Fibroblast of villous mesenchyme (primary cell): ENCODE measurements around the gene SPRR5. TPM values are rescaled to one million over a fixed set of nuclear protein-coding genes. Genes with fewer than 3 reads are reported as not detected.

Source experiments
- DNase-seq: peaks from one replicate; pipeline ENCODE4 v3.0.0-alpha.2; 2010; ENCODE audit warnings: low read depth
- H3K4me3 ChIP-seq: 2 replicates; pipeline ENCODE4 v1.5.1; 2011; ENCODE audit warnings: low read depth, mild to moderate bottlenecking, low read length
- CTCF ChIP-seq: IDR thresholded peaks from 2 replicates; pipeline ENCODE4 v1.5.1; 2012; ENCODE audit warnings: low read depth, mild to moderate bottlenecking, low read length; ENCODE audit not compliant: insufficient read depth
- total RNA-seq: library from RNA; depleted of rRNA; stranded (reverse); fragments of >200 nt; gene quantifications from 2 replicates; pipeline ENCODE4 v1.2.3, GENCODE V29; 2012

Gene SPRR5
- total RNA-seq, 1 donor: not detected

- no peak for TF ChIP-seq CTCF
- DNase-seq: no peak
Measured at GRCh38 chr1:152906023-152906565, 40.9 kb upstream of the SPRR5 start.

GRCh38 chr1:152907686-152908601 lies 39.1 kb upstream of the SPRR5 start, which contains the start of gene IVL:
IVL (plus strand) TSS chr1:152908546; CDS start chr1:152909798, 1,252 bp downstream.
- no peak for DNase-seq
- no peak within 1 kb of the TSS for H3K4me3 ChIP-seq
- TF ChIP-seq CTCF: no peak

More at GRCh38 chr1:152906023-152906565, 40.9 kb upstream of the SPRR5 start:
- H3K4me3 ChIP-seq: no peak overlapping the region

GRCh38 chr1:152909206-152909605 lies 37.8 kb upstream of the SPRR5 start:
- no peak for DNase-seq
- H3K4me3 ChIP-seq: no peak overlapping the region
- TF ChIP-seq CTCF: no peak

GRCh38 chr1:152912471-152912870 lies 34.5 kb upstream of the SPRR5 start:
- H3K4me3 ChIP-seq: no peak overlapping the region
- DNase-seq: no peak
- TF ChIP-seq CTCF: no peak

- no peak for TF ChIP-seq CTCF
- no peak for DNase-seq
- no peak overlapping the region for H3K4me3 ChIP-seq
Measured at GRCh38 chr1:152912900-152913299, 34.1 kb upstream of the SPRR5 start.

- no peak for DNase-seq
- H3K4me3 ChIP-seq: no peak overlapping the region
- TF ChIP-seq CTCF: no peak
Measured at GRCh38 chr1:152917794-152918193, 29.2 kb upstream of the SPRR5 start.
